ENCODE data around the gene GRIN3A.
"Not testable (repeated sequence)": the region's sequence is repeated elsewhere in the genome, so short reads cannot be mapped to it uniquely, and the experiment has no call there.

The GRIN3A gene

DNA sequence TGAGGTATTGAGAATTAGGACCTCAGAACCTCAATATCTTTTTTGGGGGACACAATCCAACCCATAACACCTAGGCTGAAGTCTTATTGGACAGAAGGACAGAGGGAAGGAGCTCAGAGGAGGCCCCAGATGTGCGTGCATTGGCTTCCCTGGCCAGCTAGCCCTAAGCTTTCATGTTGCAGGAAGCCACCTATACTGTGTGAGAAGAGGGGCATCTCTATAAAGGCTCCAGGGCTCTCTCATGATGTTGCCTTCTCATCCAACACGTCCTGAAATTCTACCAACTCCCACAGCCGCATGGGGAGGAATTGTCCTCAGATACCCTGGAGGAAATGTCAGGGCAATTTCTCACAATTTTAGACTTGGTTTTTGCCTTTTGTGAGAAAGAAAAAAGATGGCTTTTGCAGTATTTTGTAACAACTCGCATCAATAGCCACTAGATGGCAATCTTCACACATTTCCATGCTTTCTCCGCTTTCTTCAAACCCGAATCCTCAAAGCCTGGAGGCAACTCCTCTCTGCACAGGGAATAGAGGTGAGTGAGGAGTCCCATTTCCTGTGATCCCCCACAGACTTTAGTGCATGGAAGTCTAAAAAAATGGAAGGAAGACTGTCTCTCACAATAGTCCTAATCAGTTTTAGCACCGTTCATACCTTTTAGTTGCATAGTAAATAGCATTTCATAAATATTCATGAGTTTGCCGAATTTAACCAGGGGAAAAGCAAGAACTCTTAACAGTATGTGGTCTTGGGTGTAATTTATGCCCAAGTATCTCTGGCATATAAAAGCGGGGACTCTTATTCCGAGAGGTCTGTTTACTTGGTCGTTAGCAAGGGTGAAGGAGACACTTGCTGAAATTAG is 136.3 kb downstream of the GRIN3A start:
- peak; percentile 58 for DNase-seq (ENCODE audit: low read depth, low spot score)
- no peak overlapping the region for H3K4me3 ChIP-seq (ENCODE audit: low read length)
- H3K36me3 ChIP-seq (ENCODE audit: control insufficient read depth, insufficient read depth, low read length): no peaks in the 10 kb centered on the region
- H3K9me3 ChIP-seq (ENCODE audit: control insufficient read depth, insufficient read depth, low read length): no peaks in the 10 kb centered on the region
- no peak overlapping the region for H3K27ac ChIP-seq (ENCODE audit: low read length)
- no peaks in the 10 kb centered on the region for H3K4me1 ChIP-seq (ENCODE audit: control insufficient read depth, insufficient read depth, low read length)
- H3K27me3 ChIP-seq (ENCODE audit: control insufficient read depth, insufficient read depth, low read length): no peaks in the 10 kb centered on the region
- WGBS (ENCODE audit: insufficient coverage, insufficient read length): no CpG with 5 or more reads among the region's 11 CpGs

DNA sequence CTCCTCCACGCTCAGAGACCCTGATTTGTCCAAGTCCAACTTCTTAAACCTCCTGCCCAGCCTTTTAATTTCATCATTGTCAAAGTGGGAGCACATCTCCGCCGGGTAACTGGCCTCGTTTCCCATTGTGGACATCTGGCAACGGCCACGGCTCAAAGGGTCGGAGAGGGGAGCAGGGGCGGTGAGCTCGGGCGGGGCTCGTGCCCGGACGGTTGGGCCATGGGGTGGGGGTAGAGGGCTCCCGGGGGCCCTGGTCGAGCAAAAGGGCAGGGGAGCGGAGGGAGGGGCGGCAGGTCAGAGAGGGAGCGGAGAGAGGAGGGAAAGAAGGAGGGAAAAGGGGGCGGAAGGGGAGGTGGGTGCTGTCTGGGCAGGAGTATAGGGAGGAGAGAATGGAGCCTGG is 143.7 kb downstream of the GRIN3A start, which contains the start of gene PPP3R2:
PPP3R2 (minus strand) TSS at position 174 of the 400 bp plus-strand sequence; CDS start at position 126, 48 bp downstream.
- no peak for DNase-seq (ENCODE audit: low read depth, low spot score)
- H3K4me3 ChIP-seq (ENCODE audit: low read length): no peak within 1 kb of the TSS
- H3K9me3 ChIP-seq (ENCODE audit: control insufficient read depth, insufficient read depth, low read length): no peaks in the 10 kb centered on the region
- H3K4me1 ChIP-seq (ENCODE audit: control insufficient read depth, insufficient read depth, low read length): no peaks in the 10 kb centered on the region
- no CpG with 5 or more reads among the region's 19 CpGs for WGBS (ENCODE audit: insufficient coverage, insufficient read length)
- H3K36me3 ChIP-seq (ENCODE audit: control insufficient read depth, insufficient read depth, low read length): no peaks in the 10 kb centered on the region
- no peaks in the 10 kb centered on the region for H3K27me3 ChIP-seq (ENCODE audit: control insufficient read depth, insufficient read depth, low read length)
- no peak within 1 kb of the TSS for H3K27ac ChIP-seq (ENCODE audit: low read length)

GRCh38 chr9:101593345-101593744 is 145.1 kb downstream of the GRIN3A start:
- Histone ChIP-seq H3K36me3 (ENCODE audit: control insufficient read depth, insufficient read depth, low read length) (no peaks in the 10 kb centered on the region), H3K9me3 (ENCODE audit: control insufficient read depth, insufficient read depth, low read length) (no peaks in the 10 kb centered on the region), H3K4me1 (ENCODE audit: control insufficient read depth, insufficient read depth, low read length) (no peaks in the 10 kb centered on the region), H3K27me3 (ENCODE audit: control insufficient read depth, insufficient read depth, low read length) (no peaks in the 10 kb centered on the region), H3K4me3 (ENCODE audit: low read length) (no peak overlapping the region), H3K27ac (ENCODE audit: low read length) (no peak overlapping the region)
- DNase-seq (ENCODE audit: low read depth, low spot score): no peak
- WGBS (ENCODE audit: insufficient coverage, insufficient read length): no CpG with 5 or more reads among the region's 2 CpGs

GRCh38 chr9:101592788-101593187 is 145.7 kb downstream of the GRIN3A start:
- no peak for DNase-seq (ENCODE audit: low read depth, low spot score)
- Histone ChIP-seq H3K4me1 (ENCODE audit: control insufficient read depth, insufficient read depth, low read length) (no peaks in the 10 kb centered on the region), H3K27ac (ENCODE audit: low read length) (no peak overlapping the region), H3K27me3 (ENCODE audit: control insufficient read depth, insufficient read depth, low read length) (no peaks in the 10 kb centered on the region), H3K4me3 (ENCODE audit: low read length) (no peak overlapping the region), H3K9me3 (ENCODE audit: control insufficient read depth, insufficient read depth, low read length) (no peaks in the 10 kb centered on the region), H3K36me3 (ENCODE audit: control insufficient read depth, insufficient read depth, low read length) (no peaks in the 10 kb centered on the region)

GRCh38 chr9:101591787-101592446 is 146.5 kb downstream of the GRIN3A start:
- Histone ChIP-seq H3K36me3 (ENCODE audit: control insufficient read depth, insufficient read depth, low read length) (no peaks in the 10 kb centered on the region), H3K4me1 (ENCODE audit: control insufficient read depth, insufficient read depth, low read length) (no peaks in the 10 kb centered on the region), H3K4me3 (ENCODE audit: low read length) (no peak overlapping the region), H3K9me3 (ENCODE audit: control insufficient read depth, insufficient read depth, low read length) (no peaks in the 10 kb centered on the region), H3K27me3 (ENCODE audit: control insufficient read depth, insufficient read depth, low read length) (no peaks in the 10 kb centered on the region), H3K27ac (ENCODE audit: low read length) (no peak overlapping the region)
- no peak for DNase-seq (ENCODE audit: low read depth, low spot score)

GRCh38 chr9:101590901-101591300 is 147.5 kb downstream of the GRIN3A start:
- WGBS (ENCODE audit: insufficient coverage, insufficient read length): no CpG with 5 or more reads among the region's 3 CpGs
- no peak for DNase-seq (ENCODE audit: low read depth, low spot score)
- H3K27ac ChIP-seq (ENCODE audit: low read length): no peak overlapping the region
- no peaks in the 10 kb centered on the region for H3K27me3 ChIP-seq (ENCODE audit: control insufficient read depth, insufficient read depth, low read length)
- no peaks in the 10 kb centered on the region for H3K4me1 ChIP-seq (ENCODE audit: control insufficient read depth, insufficient read depth, low read length)
- no peaks in the 10 kb centered on the region for H3K9me3 ChIP-seq (ENCODE audit: control insufficient read depth, insufficient read depth, low read length)
- H3K4me3 ChIP-seq (ENCODE audit: low read length): no peak overlapping the region
- no peaks in the 10 kb centered on the region for H3K36me3 ChIP-seq (ENCODE audit: control insufficient read depth, insufficient read depth, low read length)

GRCh38 chr9:101590074-101590473 is 148.4 kb downstream of the GRIN3A start:
- no CpG with 5 or more reads among the region's 6 CpGs for WGBS (ENCODE audit: insufficient coverage, insufficient read length)
- H3K27ac ChIP-seq (ENCODE audit: low read length); DNase-seq (ENCODE audit: low read depth, low spot score): not testable (repeated sequence)

GRCh38 chr9:101587332-101588043 is 151.0 kb downstream of the GRIN3A start:
- Histone ChIP-seq H3K9me3 (ENCODE audit: control insufficient read depth, insufficient read depth, low read length) (no peaks in the 10 kb centered on the region), H3K27ac (ENCODE audit: low read length) (no peak overlapping the region), H3K4me3 (ENCODE audit: low read length) (no peak overlapping the region), H3K36me3 (ENCODE audit: control insufficient read depth, insufficient read depth, low read length) (no peaks in the 10 kb centered on the region), H3K27me3 (ENCODE audit: control insufficient read depth, insufficient read depth, low read length) (no peaks in the 10 kb centered on the region), H3K4me1 (ENCODE audit: control insufficient read depth, insufficient read depth, low read length) (no peaks in the 10 kb centered on the region)
- no CpG with 5 or more reads among the region's 4 CpGs for WGBS (ENCODE audit: insufficient coverage, insufficient read length)
- no peak for DNase-seq (ENCODE audit: low read depth, low spot score)

More at GRCh38 chr9:101590074-101590473, 148.4 kb downstream of the GRIN3A start:
- not testable (repeated sequence) for H3K4me3 ChIP-seq (ENCODE audit: low read length); H3K27me3 ChIP-seq (ENCODE audit: control insufficient read depth, insufficient read depth, low read length); H3K4me1 ChIP-seq (ENCODE audit: control insufficient read depth, insufficient read depth, low read length); H3K36me3 ChIP-seq (ENCODE audit: control insufficient read depth, insufficient read depth, low read length); H3K9me3 ChIP-seq (ENCODE audit: control insufficient read depth, insufficient read depth, low read length)

DNA sequence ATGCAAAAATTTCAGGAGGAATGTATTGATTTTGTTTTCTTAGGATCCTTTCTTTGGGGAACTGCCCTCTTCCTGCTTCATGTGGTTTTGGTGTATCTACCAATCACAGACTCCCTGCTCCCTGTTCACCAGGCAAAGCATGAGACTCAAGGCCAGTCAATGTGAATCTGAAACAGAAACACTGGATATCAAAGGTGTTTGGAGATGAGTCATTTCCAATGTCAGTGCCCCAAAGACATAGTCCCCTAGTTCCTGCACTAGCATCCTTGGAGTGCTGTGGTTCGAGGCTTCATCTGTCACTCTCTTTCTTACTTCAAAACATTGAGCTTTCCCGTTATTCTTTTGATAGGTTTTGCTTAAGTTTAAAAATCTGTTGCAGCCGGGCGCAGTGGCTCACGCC is 151.8 kb downstream of the GRIN3A start:
- no peaks in the 10 kb centered on the region for H3K9me3 ChIP-seq (ENCODE audit: control insufficient read depth, insufficient read depth, low read length)
- no peaks in the 10 kb centered on the region for H3K4me1 ChIP-seq (ENCODE audit: control insufficient read depth, insufficient read depth, low read length)
- no peak for DNase-seq (ENCODE audit: low read depth, low spot score)
- H3K27ac ChIP-seq (ENCODE audit: low read length): no peak overlapping the region
- no peaks in the 10 kb centered on the region for H3K27me3 ChIP-seq (ENCODE audit: control insufficient read depth, insufficient read depth, low read length)
- no peaks in the 10 kb centered on the region for H3K36me3 ChIP-seq (ENCODE audit: control insufficient read depth, insufficient read depth, low read length)
- no CpG with 5 or more reads among the region's 5 CpGs for WGBS (ENCODE audit: insufficient coverage, insufficient read length)
- no peak overlapping the region for H3K4me3 ChIP-seq (ENCODE audit: low read length)

DNA sequence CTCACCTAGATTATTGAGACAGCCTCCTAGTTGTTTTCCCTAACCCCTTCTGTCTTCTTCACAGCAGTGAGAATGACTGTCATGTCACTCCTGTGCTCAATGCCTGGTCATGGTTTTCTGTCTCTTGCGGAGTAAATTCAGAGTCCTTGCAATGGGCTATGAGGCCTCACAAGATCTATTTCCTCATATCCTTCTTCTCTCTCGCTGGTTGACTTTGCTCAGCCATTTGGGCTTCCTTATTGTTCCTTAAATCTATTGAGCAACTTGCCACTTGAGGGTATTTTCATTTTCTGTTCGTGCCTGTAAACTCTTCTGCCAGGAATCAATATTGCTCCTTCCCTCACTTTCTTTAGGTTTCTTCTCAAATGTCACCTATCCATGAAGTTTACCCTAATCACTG is 152.7 kb downstream of the GRIN3A start:
- no CpG with 5 or more reads among the region's 3 CpGs for WGBS (ENCODE audit: insufficient coverage, insufficient read length)
- Histone ChIP-seq H3K4me3 (ENCODE audit: low read length) (no peak overlapping the region), H3K27me3 (ENCODE audit: control insufficient read depth, insufficient read depth, low read length) (no peaks in the 10 kb centered on the region), H3K36me3 (ENCODE audit: control insufficient read depth, insufficient read depth, low read length) (no peaks in the 10 kb centered on the region), H3K9me3 (ENCODE audit: control insufficient read depth, insufficient read depth, low read length) (no peaks in the 10 kb centered on the region), H3K4me1 (ENCODE audit: control insufficient read depth, insufficient read depth, low read length) (no peaks in the 10 kb centered on the region), H3K27ac (ENCODE audit: low read length) (no peak overlapping the region)
- DNase-seq (ENCODE audit: low read depth, low spot score): no peak
